SK-N-SH (cell line): Measurements from ENCODE around the gene SLC35G2. TPM values are rescaled to one million over a fixed set of nuclear protein-coding genes. Genes with fewer than 3 reads are reported as not detected.
A peak's percentile ranks its signal among the peaks of the same experiment; 100 is the strongest.

Source experiments
- CTCF ChIA-PET: fragments of 300-600, 350-600 bp; formaldehyde crosslinking; extraction: SDS; loops from one replicate; lab custom pipeline; 2021; lab: Yijun Ruan, JAX
- POLR2A ChIA-PET: fragments of 350-600 bp; sonication (Branson Sonifier 250); formaldehyde crosslinking; extraction: SDS; loops from one replicate; lab custom pipeline; 2020; ENCODE audit warnings: antibody characterized with exemption, inconsistent platforms; lab: Yijun Ruan, JAX
- DNase-seq: peaks from one replicate; pipeline ENCODE4 v3.0.0; 2012
- H2AFZ ChIP-seq: fragments of 200-600 bp; sonication (generic); 2 replicates; pipeline ENCODE4 v1.8.1; 2016; ENCODE audit warnings: antibody characterized with exemption, mild to moderate bottlenecking, low read depth
- H3F3A ChIP-seq: fragments of 200-600 bp; sonication (generic); replicated peaks from 2 replicates; pipeline ENCODE3; 2016; ENCODE audit warnings: antibody characterized with exemption, mild to moderate bottlenecking; ENCODE audit not compliant: insufficient read depth
- H3K27ac ChIP-seq, 2 experiments: fragments of 200-500 bp in 1 of 2; fragments of 200-600 bp in 1 of 2; sonication (Bioruptor generic) in 1 of 2; sonication (generic), shearing (Covaris generic) in 1 of 2; 2 replicates each; pipeline versions ENCODE4 v1.5.1 to v1.6.1; 2014 to 2016; ENCODE audit warnings: low read depth in 2 of 2, inconsistent platforms in 1 of 2, low read length in 1 of 2, mild to moderate bottlenecking in 1 of 2, mixed read lengths in 1 of 2
- H3K27me3 ChIP-seq: fragments of 200-600 bp; sonication (generic), shearing (Covaris generic); 2 replicates; pipeline ENCODE4 v1.6.1; 2016; ENCODE audit warnings: mixed run types; ENCODE audit not compliant: insufficient read depth
- H3K36me3 ChIP-seq, 2 experiments: fragments of 200-500 bp in 1 of 2; fragments of 200-600 bp in 1 of 2; sonication (Bioruptor generic) in 1 of 2; sonication (generic) in 1 of 2; replicated peaks in 1 of 2; 2 replicates each; pipeline versions ENCODE3 to v1.5.1; 2014 to 2016; ENCODE audit warnings: low read length in 1 of 2, mild to moderate bottlenecking in 1 of 2; ENCODE audit not compliant: insufficient read depth in 2 of 2, control insufficient read depth in 1 of 2
- H3K4me1 ChIP-seq, 2 experiments: fragments of 200-500 bp in 1 of 2; fragments of 200-600 bp in 1 of 2; sonication (Bioruptor generic) in 1 of 2; sonication (generic), shearing (Covaris generic) in 1 of 2; 2 replicates each; pipeline versions ENCODE4 v1.5.1 to v1.6.1; 2014 to 2016; ENCODE audit warnings: low read depth in 1 of 2, low read length in 1 of 2, mixed run types in 1 of 2; ENCODE audit not compliant: insufficient read depth in 2 of 2, control insufficient read depth in 1 of 2
- H3K4me2 ChIP-seq: fragments of 200-600 bp; sonication (generic), shearing (Covaris generic); 2 replicates; pipeline ENCODE4 v1.6.1; 2017; ENCODE audit warnings: mixed run types
- H3K4me3 ChIP-seq, 2 experiments: fragments of 200-500 bp in 1 of 2; fragments of 200-600 bp in 1 of 2; sonication (Bioruptor generic) in 1 of 2; sonication (generic), shearing (Covaris generic) in 1 of 2; 2 replicates each; pipeline versions ENCODE4 v1.5.1 to v1.8.1; 2014 to 2016; ENCODE audit warnings: low read depth in 2 of 2, inconsistent platforms in 1 of 2, low read length in 1 of 2, mild to moderate bottlenecking in 1 of 2, mixed read lengths in 1 of 2, moderate library complexity in 1 of 2
- H3K79me2 ChIP-seq: fragments of 200-600 bp; sonication (generic); 2 replicates; pipeline ENCODE4 v1.8.1; 2017; ENCODE audit warnings: mild to moderate bottlenecking; ENCODE audit not compliant: insufficient read depth
- H3K9ac ChIP-seq: fragments of 200-600 bp; sonication (generic); 2 replicates; pipeline ENCODE4 v1.6.1; 2017; ENCODE audit warnings: mixed run types
- H3K9me2 ChIP-seq: fragments of 200-600 bp; sonication (generic); 2 replicates; pipeline ENCODE4 v1.6.1; 2017; ENCODE audit warnings: mixed run types
- H3K9me3 ChIP-seq: fragments of 200-600 bp; sonication (generic); 2 replicates; pipeline ENCODE4 v1.6.1; 2017; ENCODE audit warnings: mixed run types, mild to moderate bottlenecking, moderate library complexity
- H4K20me1 ChIP-seq: fragments of 200-600 bp; sonication (generic); 2 replicates; pipeline ENCODE4 v1.6.1; 2017; ENCODE audit warnings: mild to moderate bottlenecking, mixed run types; ENCODE audit not compliant: insufficient read depth
- CTCF ChIP-seq: fragments of 200-600 bp; sonication (generic); IDR thresholded peaks from 2 replicates; pipeline ENCODE4 v1.6.1; 2017; ENCODE audit warnings: antibody characterized with exemption, mild to moderate bottlenecking, moderate library complexity
- FOSL2 ChIP-seq: IDR thresholded peaks from 2 replicates; pipeline ENCODE4 v1.4.0; 2012; ENCODE audit warnings: low read depth, mild to moderate bottlenecking, moderate library complexity, borderline replicate concordance
- GATA2 ChIP-seq: sonication (generic); formaldehyde crosslinking; IDR thresholded peaks from 2 replicates; pipeline ENCODE4 v1.5.0; 2020; ENCODE audit warnings: mild to moderate bottlenecking, missing genetic modification reagents
- MAX ChIP-seq: IDR thresholded peaks from 2 replicates; pipeline ENCODE4 v1.4.0; 2012; ENCODE audit warnings: low read depth
- TAF1 ChIP-seq: IDR thresholded peaks from 2 replicates; pipeline ENCODE4 v1.6.1; 2012; ENCODE audit warnings: low read depth, mild to moderate bottlenecking, low read length, moderate library complexity, borderline replicate concordance
- TCF12 ChIP-seq: IDR thresholded peaks from 2 replicates; pipeline ENCODE4 v1.4.0; 2012
- YY1 ChIP-seq: IDR thresholded peaks from 2 replicates; pipeline ENCODE4 v1.4.0; 2012; ENCODE audit warnings: low read depth, mild to moderate bottlenecking
- WGBS: methylation state at CpG from one replicate; pipeline ENCODE4 v1.1.6; 2017; ENCODE audit warnings: low lambda C conversion rate; 5-methylcytosine and 5-hydroxymethylcytosine counted together
- polyA plus RNA-seq, 3 experiments: library from polyadenylated mRNA; depleted of rRNA; stranded (reverse); fragments of >200 nt; gene quantifications; 2 replicates each; pipeline ENCODE4 v1.2.3, GENCODE V29; 2012

SLC35G2 gene
- polyA plus RNA-seq, 1 of the 3 experiments (the other 2 are of a cell fraction): 9.7 TPM

GRCh38 chr3:136835089-136835812, 16.3 kb downstream of the SLC35G2 start:
- 100% methylated on average over 1 of the region's 1 CpG for WGBS
- no peaks in the 10 kb centered on the region for H3K27me3 ChIP-seq
- POLR2A ChIA-PET: no interaction called here
- H3K36me3 ChIP-seq: peaks cover 0 to 2% of the 10 kb centered on the region in 2 experiments
- no peaks in the 10 kb centered on the region; the same call in 1 of the 2 replicates for H4K20me1 ChIP-seq
- H3K27ac ChIP-seq: no peak overlapping the region
- H3K79me2 ChIP-seq: peaks cover 68% of the 10 kb centered on the region
- CTCF ChIA-PET: interaction anchor here (1.0 kb wide), 1 partner anchor 83 kb away, joined by 3 read pairs; no protein-coding TSS in a partner anchor
- H3K9me3 ChIP-seq: no peaks in the 10 kb centered on the region
- no peak for DNase-seq
- no peak overlapping the region for H3K9ac ChIP-seq
- H3K4me3 ChIP-seq: no peak overlapping the region
- no peak overlapping the region for H2AFZ ChIP-seq
- peaks cover 10 to 55% of the 10 kb centered on the region in 2 experiments; a peak in 3 of 4 replicates for H3K4me1 ChIP-seq
- no peaks in the 10 kb centered on the region for H3K9me2 ChIP-seq
- H3F3A ChIP-seq: peaks cover 16% of the 10 kb centered on the region
- H3K4me2 ChIP-seq: 0 out of 2 replicates have a peak overlapping the region, but pooled peaks have one; percentile 2
- TF ChIP-seq YY1 (no peak), MAX (no peak), CTCF (no peak), GATA2 (no peak)

- CTCF ChIA-PET: interaction anchor here (1.0 to 1.3 kb wide), 2 partner anchors 9 to 83 kb away, joined by 3 to 5 read pairs; no protein-coding TSS in a partner anchor
- no peak overlapping the region for H2AFZ ChIP-seq
- H3K9me3 ChIP-seq: no peaks in the 10 kb centered on the region
- H3K36me3 ChIP-seq: peaks cover 0 to 2% of the 10 kb centered on the region in 2 experiments
- H3K9ac ChIP-seq: no peak overlapping the region
- TF ChIP-seq FOSL2 (no peak), TCF12 (0 out of 2 replicates have a peak, but pooled peaks have one; percentile 27), TAF1 (no peak)
- TF ChIP-seq, all 33 proteins: peak for 1
- Histone ChIP-seq H3F3A (peaks cover 19% of the 10 kb centered on the region), H3K27me3 (no peaks in the 10 kb centered on the region), H3K9me2 (no peaks in the 10 kb centered on the region), H4K20me1 (no peaks in the 10 kb centered on the region; the same call in 1 of the 2 replicates), H3K4me3 (no peak overlapping the region; a peak in 1 of 4 replicates), H3K27ac (peak overlapping the region; percentile 26 to 41; a peak in 3 of 4 replicates), H3K4me2 (0 out of 2 replicates have a peak overlapping the region, but pooled peaks have one; percentile 2), H3K4me1 (peaks cover 10 to 62% of the 10 kb centered on the region in 2 experiments; a peak in 3 of 4 replicates), H3K79me2 (peaks cover 70% of the 10 kb centered on the region)
- POLR2A ChIA-PET: no interaction called here
- no peak for DNase-seq
- 24% methylated on average over 3 of the region's 3 CpGs for WGBS
Observed at GRCh38 chr3:136835813-136836510, 17.0 kb downstream of the SLC35G2 start.
